Measurements from ENCODE around the gene PSMG3. TPM values are rescaled to one million over a fixed set of nuclear protein-coding genes. Genes with fewer than 3 reads are reported as not detected.

The PSMG3 gene
- total RNA-seq (10 to 100 TPM; 39.1 to 44.5 TPM), polyA plus RNA-seq (ENCODE audit: insufficient read depth, low read depth, low replicate concordance) (23.7 TPM)
- long read RNA-seq, donor 1, transcript PSMG3-203 (3 exons, 774 nt): minor isoform, 8 of 59 reads
- long read RNA-seq, donor 1, transcript PSMG3-202 (2 exons, 1,391 nt): major isoform, 51 of 59 reads
- long read RNA-seq, donor 1, partial matches to known transcripts: 0 of 59 reads
- long read RNA-seq, donor 1, other reads (novel, unspliced or antisense): 0 of 59 reads
- long read RNA-seq, donor 2, transcript PSMG3-202 (2 exons, 1,391 nt): major isoform, 18 of 24 reads
- long read RNA-seq, donor 2, transcript PSMG3-203 (3 exons, 774 nt): minor isoform, 5 of 24 reads
- long read RNA-seq, donor 2, partial matches to known transcripts: 0 of 24 reads
- long read RNA-seq, donor 2, other reads (novel, unspliced or antisense): 0 of 24 reads

GRCh38 chr7:1569833-1570632 is at the start of gene PSMG3:
PSMG3 (minus strand) TSS chr7:1570032; CDS start chr7:1569339, 693 bp downstream.
- 0 to 1% methylated on average over 15 to 58 of the region's 95 CpGs for WGBS, 2 donors
- intact Hi-C loops (cut with DNase I; ENCODE audit: low total_unique reads): loop anchor here (10.0 kb wide), 1 partner anchor 645 kb away; no protein-coding TSS in a partner anchor
- Histone ChIP-seq H3K4me1 (peaks cover 22% of the 10 kb centered on the region), H3K27ac (peak within 1 kb of the TSS; percentile 96 to 97), H3K36me3 (ENCODE audit: low read depth, missing control alignments) (no peaks in the 10 kb centered on the region), H3K27me3 (no peaks in the 10 kb centered on the region), H3K4me3 (peak within 1 kb of the TSS; percentile 96 to 98), H3K9me3 (no peaks in the 10 kb centered on the region)
- peak in 2 of 3 experiments; percentile 32 to 37 for TF ChIP-seq CTCF (IDR thresholded peaks at IDR 0.05)
- peak; percentile 66 for TF ChIP-seq POLR2A (IDR thresholded peaks at IDR 0.05)
- peak; percentile 94 for DNase-seq

- no peak overlapping the region for H3K4me3 ChIP-seq
- H3K27ac ChIP-seq: no peak overlapping the region
- TF ChIP-seq POLR2A (IDR thresholded peaks at IDR 0.05) (no peak), CTCF (IDR thresholded peaks at IDR 0.05) (no peak)
- no peaks in the 10 kb centered on the region for H3K27me3 ChIP-seq
- H3K9me3 ChIP-seq: no peaks in the 10 kb centered on the region
- intact Hi-C loops (cut with DNase I; ENCODE audit: low total_unique reads): no loop called here
- WGBS, 2 donors: 69 to 76% methylated on average over 3 of the region's 3 CpGs
- DNase-seq: no peak
- H3K4me1 ChIP-seq: no peaks in the 10 kb centered on the region
- H3K36me3 ChIP-seq (ENCODE audit: low read depth, missing control alignments): no peaks in the 10 kb centered on the region
Observed at GRCh38 chr7:1618475-1618874, 48.6 kb upstream of the PSMG3 start.

- intact Hi-C loops (cut with DNase I; ENCODE audit: low total_unique reads): no loop called here
- Histone ChIP-seq H3K36me3 (ENCODE audit: low read depth, missing control alignments) (no peaks in the 10 kb centered on the region), H3K4me3 (no peak overlapping the region), H3K9me3 (no peaks in the 10 kb centered on the region), H3K4me1 (no peaks in the 10 kb centered on the region), H3K27me3 (no peaks in the 10 kb centered on the region), H3K27ac (no peak overlapping the region)
- 56 to 65% methylated on average over 5 to 8 of the region's 8 CpGs for WGBS, 2 donors
- TF ChIP-seq CTCF (IDR thresholded peaks at IDR 0.05) (no peak), POLR2A (IDR thresholded peaks at IDR 0.05) (no peak)
- no peak for DNase-seq
Observed at GRCh38 chr7:1617957-1618356, 48.1 kb upstream of the PSMG3 start.

GRCh38 chr7:1616741-1617140 is 46.9 kb upstream of the PSMG3 start:
- no peaks in the 10 kb centered on the region for H3K4me1 ChIP-seq
- no peaks in the 10 kb centered on the region for H3K9me3 ChIP-seq
- WGBS, 2 donors: 85 to 91% methylated on average over 7 to 8 of the region's 8 CpGs
- H3K27ac ChIP-seq: no peak overlapping the region
- intact Hi-C loops (cut with DNase I; ENCODE audit: low total_unique reads): no loop called here
- no peak for TF ChIP-seq POLR2A (IDR thresholded peaks at IDR 0.05)
- no peak for TF ChIP-seq CTCF (IDR thresholded peaks at IDR 0.05)
- H3K4me3 ChIP-seq: no peak overlapping the region
- no peak for DNase-seq
- no peaks in the 10 kb centered on the region for H3K27me3 ChIP-seq
- H3K36me3 ChIP-seq (ENCODE audit: low read depth, missing control alignments): no peaks in the 10 kb centered on the region

All from testis (tissue), 5 donors.